OCI-LY7 (cell line): ENCODE measurements around the gene SIDT1. TPM values are rescaled to one million over a fixed set of nuclear protein-coding genes. Genes with fewer than 3 reads are reported as not detected.

ENCODE experiments used
- BruUV-seq: library from RNA; stranded (reverse); fragments of 400-500 nt; replicated peaks from 2 replicates; lab custom pipeline; 2021; lab: Mats Ljungman, UMichigan
- CTCF ChIA-PET: fragments of 300-600 bp; sonication (Branson Sonifier 250); formaldehyde crosslinking; loops from one replicate; lab custom pipeline; 2022; ENCODE audit warnings: antibody characterized with exemption; ENCODE audit not compliant: unreplicated experiment; lab: Charles Lee
- POLR2A ChIA-PET: fragments of 300-600 bp; sonication (Branson Sonifier 250); formaldehyde crosslinking; loops from one replicate; lab custom pipeline; 2022; ENCODE audit warnings: antibody characterized with exemption; lab: Charles Lee
- DNase-seq: peaks from one replicate; pipeline ENCODE4 v3.0.0-alpha.2; 2015; ENCODE audit warnings: low spot score
- H2AFZ ChIP-seq: fragments of 200-600 bp; sonication (generic), shearing (Covaris generic); 2 replicates; pipeline ENCODE4 v1.6.1; 2014; ENCODE audit warnings: mild to moderate bottlenecking, antibody characterized with exemption, low read length, moderate library complexity
- H3K27ac ChIP-seq: fragments of 200-600 bp; sonication (generic); 2 replicates; pipeline ENCODE4 v1.5.1; 2014; ENCODE audit warnings: mixed run types, low read depth, mild to moderate bottlenecking, moderate library complexity, low read length, inconsistent platforms; ENCODE audit not compliant: poor library complexity, severe bottlenecking
- H3K36me3 ChIP-seq: fragments of 200-600 bp; sonication (generic); 2 replicates; pipeline ENCODE4 v1.6.1; 2014; ENCODE audit warnings: mild to moderate bottlenecking, antibody characterized with exemption, low read length, moderate library complexity, mixed read lengths; ENCODE audit not compliant: insufficient read depth
- H3K4me1 ChIP-seq: fragments of 200-600 bp; sonication (generic); 2 replicates; pipeline ENCODE4 v1.5.1; 2014; ENCODE audit warnings: mild to moderate bottlenecking, low read length; ENCODE audit not compliant: insufficient read depth, poor library complexity, severe bottlenecking
- H3K4me2 ChIP-seq: fragments of 200-600 bp; sonication (generic); 2 replicates; pipeline ENCODE4 v1.6.1; 2014; ENCODE audit warnings: mild to moderate bottlenecking, low read length
- H3K4me3 ChIP-seq: fragments of 200-600 bp; sonication (generic); 2 replicates; pipeline ENCODE4 v1.5.1; 2014; ENCODE audit warnings: mild to moderate bottlenecking, low read depth, low read length; ENCODE audit not compliant: poor library complexity, severe bottlenecking
- H3K79me2 ChIP-seq: fragments of 200-600 bp; sonication (generic); 2 replicates; pipeline ENCODE4 v1.6.1; 2016; ENCODE audit warnings: low read depth, mild to moderate bottlenecking, low read length, moderate library complexity, mixed read lengths; ENCODE audit not compliant: insufficient read depth
- H3K9me2 ChIP-seq: fragments of 200-600 bp; sonication (generic); 2 replicates; pipeline ENCODE4 v1.6.1; 2016; ENCODE audit warnings: mild to moderate bottlenecking, low read length, mixed read lengths; ENCODE audit not compliant: insufficient read depth
- H3K9me3 ChIP-seq: fragments of 200-600 bp; sonication (generic); 2 replicates; pipeline ENCODE4 v1.6.1; 2014; ENCODE audit warnings: mild to moderate bottlenecking, mixed run types, low read length, mixed read lengths
- H4K20me1 ChIP-seq: fragments of 200-600 bp; sonication (generic); 2 replicates; pipeline ENCODE4 v1.6.1; 2014; ENCODE audit warnings: mild to moderate bottlenecking, antibody characterized with exemption, low read length, moderate library complexity, mixed read lengths; ENCODE audit not compliant: insufficient read depth
- CTCF ChIP-seq: fragments of 200-600 bp; sonication (generic); conservative IDR thresholded peaks from 2 replicates; pipeline ENCODE4 v1.5.1; 2014; ENCODE audit warnings: mild to moderate bottlenecking, antibody characterized with exemption, low read length, moderate library complexity, mixed read lengths
- EZH2phosphoT487 ChIP-seq: fragments of 200-600 bp; sonication (generic); IDR thresholded peaks from 2 replicates; pipeline ENCODE4 v1.6.1; 2018; ENCODE audit warnings: low read depth, borderline replicate concordance, mild to moderate bottlenecking, mixed run types, antibody characterized with exemption, low read length, moderate library complexity, mixed read lengths
- intact Hi-C: fragments of 100-400 bp; cut with micrococcal nuclease; formaldehyde crosslinking; loops from one replicate; pipeline ENCODE4 v1.10.0; 2022; ENCODE audit not compliant: unreplicated experiment
- total RNA-seq, 2 experiments: library from RNA; depleted of rRNA in 1 of 2; stranded (reverse); fragments of >200 nt in 1 of 2; shearing (Covaris generic) in 1 of 2; gene quantifications; 2 replicates each; pipeline ENCODE4 v1.2.3, GENCODE V29; 2014 to 2022

Gene SIDT1
- total RNA-seq, 2 experiments from 2014 or later: 7.3 to 10.3 TPM

GRCh38 chr3:113505867-113506266, 26.5 kb upstream of the SIDT1 start:
- ChIA-PET CTCF (no interaction called here), POLR2A (interaction anchor here (1.6 kb wide), 1 partner anchor 9 kb away, joined by 3 read pairs; the partner anchor contains the start of gene SPICE1)
- Histone ChIP-seq H2AFZ (no peak overlapping the region), H3K4me1 (peaks cover 3% of the 10 kb centered on the region), H3K4me2 (no peak overlapping the region), H3K27ac (no peak overlapping the region), H4K20me1 (no peaks in the 10 kb centered on the region), H3K9me2 (no peaks in the 10 kb centered on the region), H3K36me3 (peaks cover 20% of the 10 kb centered on the region), H3K4me3 (no peak overlapping the region), H3K79me2 (peaks cover 15% of the 10 kb centered on the region), H3K9me3 (0 out of 2 replicates have a peak, but pooled peaks cover 4% of the 10 kb centered on the region)
- BruUV-seq: no TSS peak
- intact Hi-C loops: no loop called here
- TF ChIP-seq CTCF (no peak), EZH2phosphoT487 (no peak)
- no peak for DNase-seq

DNA sequence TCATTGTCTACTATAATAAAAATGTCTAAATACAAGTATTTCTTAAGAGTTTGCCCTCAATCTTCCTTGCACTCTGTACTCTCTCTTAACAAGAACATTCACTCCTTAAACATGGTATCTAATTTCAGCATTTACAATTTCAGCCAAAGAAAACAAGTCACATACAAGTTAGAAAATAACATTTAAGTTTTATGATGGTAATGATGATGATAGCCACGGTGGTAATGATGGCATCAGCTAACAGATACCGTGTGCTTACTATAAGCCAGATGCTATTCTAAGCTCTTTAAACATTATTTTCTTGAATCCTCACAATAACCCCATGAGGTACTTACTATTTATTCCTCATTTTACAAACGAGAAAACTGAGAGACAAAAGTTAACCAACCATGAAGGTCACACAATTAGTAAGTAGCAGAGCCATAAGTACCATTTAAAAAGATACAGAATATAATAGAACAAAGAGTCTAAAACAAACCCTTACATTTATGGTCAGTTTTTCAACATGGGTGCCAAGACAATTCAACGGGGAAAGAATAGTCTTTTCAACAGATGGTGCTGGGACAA, 24.8 kb upstream of the SIDT1 start:
- H3K9me3 ChIP-seq: 0 out of 2 replicates have a peak, but pooled peaks cover 4% of the 10 kb centered on the region
- H3K79me2 ChIP-seq: peaks cover 15% of the 10 kb centered on the region
- intact Hi-C loops: no loop called here
- H3K4me3 ChIP-seq: no peak overlapping the region
- BruUV-seq: no TSS peak
- CTCF ChIA-PET: no interaction called here
- no peak for TF ChIP-seq EZH2phosphoT487
- POLR2A ChIA-PET: interaction anchor here (0.5 to 1.2 kb wide), 4 partner anchors 12 to 389 kb away, joined by 3 to 4 read pairs (median 3); no protein-coding TSS in a partner anchor
- H3K9me2 ChIP-seq: no peaks in the 10 kb centered on the region
- peaks cover 9% of the 10 kb centered on the region for H3K36me3 ChIP-seq
- H4K20me1 ChIP-seq: no peaks in the 10 kb centered on the region
- DNase-seq: no peak
- H3K4me2 ChIP-seq: no peak overlapping the region
- peaks cover 3% of the 10 kb centered on the region for H3K4me1 ChIP-seq
- H2AFZ ChIP-seq: no peak overlapping the region
- H3K27ac ChIP-seq: no peak overlapping the region

DNA sequence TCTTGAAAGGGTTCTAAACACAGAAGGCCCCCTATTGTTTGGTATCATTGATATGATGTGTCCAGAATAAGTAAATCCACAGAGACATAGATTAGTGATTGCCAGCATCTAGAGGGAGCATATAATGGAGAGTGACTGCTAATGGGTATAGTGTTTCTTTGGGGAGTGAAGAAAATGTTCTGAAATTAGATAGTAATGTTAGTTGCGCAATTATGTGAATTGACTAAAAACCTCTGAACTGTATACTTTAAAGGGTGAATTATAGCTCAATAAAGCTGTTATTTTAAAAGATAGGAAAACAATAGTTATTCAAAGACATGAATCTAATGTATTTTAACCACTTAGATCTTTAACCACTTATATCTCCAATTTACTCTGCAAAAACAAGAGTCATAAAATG, 23.4 kb upstream of the SIDT1 start:
- CTCF ChIA-PET: no interaction called here

More for the DNA sequence above, 23.4 kb upstream of the SIDT1 start:
- H3K4me1 ChIP-seq: peaks cover 10% of the 10 kb centered on the region
- no peak for DNase-seq
- peaks cover 9% of the 10 kb centered on the region for H3K36me3 ChIP-seq
- H3K79me2 ChIP-seq: peaks cover 23% of the 10 kb centered on the region
- TF ChIP-seq CTCF (no peak), EZH2phosphoT487 (no peak)
- H3K27ac ChIP-seq: no peak overlapping the region
- H3K4me3 ChIP-seq: no peak overlapping the region
- H3K9me3 ChIP-seq: 0 out of 2 replicates have a peak, but pooled peaks cover 4% of the 10 kb centered on the region
- H2AFZ ChIP-seq: no peak overlapping the region
- POLR2A ChIA-PET: interaction anchor here (0.6 kb wide), 2 partner anchors 11 to 301 kb away, joined by 3 to 5 read pairs; no protein-coding TSS in a partner anchor
- no peaks in the 10 kb centered on the region for H4K20me1 ChIP-seq
- H3K4me2 ChIP-seq: no peak overlapping the region
- intact Hi-C loops: no loop called here
- BruUV-seq: no TSS peak
- no peaks in the 10 kb centered on the region for H3K9me2 ChIP-seq
